HG03066 (cell line): Measurements from ENCODE around the gene EGLN1.

ENCODE experiments used
- ATAC-seq: cut with Tn5 transposase; IDR thresholded peaks from one replicate; pipeline ENCODE4 v1.9.1; 2021; ENCODE audit warnings: low read depth; ENCODE audit not compliant: unreplicated experiment

EGLN1 gene

DNA sequence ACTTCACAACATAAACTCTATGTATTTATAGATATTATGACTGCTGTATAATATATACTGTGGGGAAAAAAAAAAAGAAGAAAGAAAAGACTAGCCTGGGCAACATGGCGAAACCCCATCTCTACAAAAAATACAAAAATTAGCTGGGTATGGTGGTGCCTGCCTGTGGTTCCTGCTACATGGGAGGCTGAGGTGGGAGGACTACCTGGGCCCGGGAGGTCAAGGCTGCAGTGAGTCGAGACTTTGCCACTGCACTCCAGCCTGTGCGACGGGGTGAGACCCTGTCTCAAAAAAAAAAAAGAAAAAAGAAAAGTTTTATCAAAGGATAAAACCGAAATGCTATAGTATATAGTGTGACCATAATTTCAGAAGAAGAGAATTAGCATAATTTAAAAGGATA lies 87.1 kb downstream of the EGLN1 start:
- no peak for ATAC-seq

- ATAC-seq: peak; percentile 30
These were observed 87.9 kb downstream of the EGLN1 start for GRCh38 chr1:231334079-231334666.

GRCh38 chr1:231332761-231333160 lies 89.3 kb downstream of the EGLN1 start:
- no peak for ATAC-seq

- no peak for ATAC-seq
These were observed 92.6 kb downstream of the EGLN1 start for GRCh38 chr1:231329483-231329882.

DNA sequence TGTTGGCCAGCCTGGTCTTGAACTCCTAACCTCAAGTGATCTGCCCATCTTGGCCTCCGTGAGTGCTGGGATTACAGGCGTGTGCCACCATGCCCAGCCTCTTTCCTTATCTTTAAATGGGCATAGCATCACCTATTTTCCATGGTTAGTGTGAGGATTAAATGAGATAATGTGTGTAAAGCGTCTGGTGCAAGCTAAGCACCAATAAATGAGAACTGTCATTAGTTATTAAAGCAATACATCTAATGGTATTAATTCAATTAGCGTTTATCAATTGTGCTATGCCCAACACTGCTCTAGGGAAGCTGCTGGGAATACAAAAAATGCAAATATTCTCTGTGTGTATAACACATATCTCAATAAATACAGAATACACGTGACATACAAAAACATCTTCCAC lies 94.5 kb downstream of the EGLN1 start:
- ATAC-seq: no peak

GRCh38 chr1:231326248-231326647 lies 95.8 kb downstream of the EGLN1 start:
- ATAC-seq: no peak

DNA sequence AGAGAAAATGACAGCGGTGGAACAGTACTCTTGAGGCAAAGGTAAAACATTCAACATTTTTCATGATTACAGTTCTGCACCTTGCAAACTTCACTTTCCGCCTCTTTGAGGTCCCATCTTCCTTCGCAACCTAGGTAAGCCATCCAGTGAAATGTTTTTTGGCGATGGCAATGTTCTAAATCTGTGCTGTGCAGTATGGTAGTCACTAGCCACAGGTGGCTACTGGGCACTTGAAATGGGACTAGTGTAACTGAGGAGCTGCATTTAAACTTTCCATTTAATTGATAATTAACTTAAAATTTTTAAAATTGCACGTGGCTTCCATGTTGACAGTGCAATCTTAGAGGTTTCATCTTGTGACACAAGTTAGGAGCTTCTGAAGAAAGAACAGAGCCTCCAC lies 97.4 kb downstream of the EGLN1 start:
- ATAC-seq: no peak

DNA sequence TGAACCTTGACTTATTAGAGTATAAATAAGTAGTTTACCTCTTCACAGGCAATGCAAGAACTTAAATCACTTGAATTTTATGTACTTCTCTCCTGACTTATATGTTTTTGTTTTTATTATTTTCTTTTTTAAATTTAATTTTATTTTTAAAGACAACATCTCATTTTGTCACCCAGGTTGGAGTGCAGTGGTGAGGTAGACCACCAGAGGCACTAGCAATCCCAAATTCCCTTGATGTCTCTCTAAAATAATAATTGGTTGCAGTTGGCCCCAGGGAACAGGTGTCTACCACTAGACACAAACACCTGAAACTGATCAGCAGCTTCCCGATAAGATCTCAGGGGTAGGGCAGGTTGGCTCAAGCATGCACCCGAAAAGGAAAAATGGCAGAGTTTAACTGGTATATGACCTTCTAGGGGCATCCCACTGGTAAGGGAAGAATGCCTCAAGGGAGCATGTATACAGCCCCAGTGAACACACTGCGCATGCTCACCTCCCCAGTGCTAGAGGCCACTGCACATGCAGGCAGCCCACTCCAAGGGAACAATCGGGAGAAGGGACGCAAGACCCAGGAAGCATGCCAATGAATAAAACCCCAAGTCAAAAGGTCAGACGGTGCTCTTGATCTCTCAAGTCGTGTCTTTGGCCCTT lies 99.1 kb downstream of the EGLN1 start:
- ATAC-seq: no peak

DNA sequence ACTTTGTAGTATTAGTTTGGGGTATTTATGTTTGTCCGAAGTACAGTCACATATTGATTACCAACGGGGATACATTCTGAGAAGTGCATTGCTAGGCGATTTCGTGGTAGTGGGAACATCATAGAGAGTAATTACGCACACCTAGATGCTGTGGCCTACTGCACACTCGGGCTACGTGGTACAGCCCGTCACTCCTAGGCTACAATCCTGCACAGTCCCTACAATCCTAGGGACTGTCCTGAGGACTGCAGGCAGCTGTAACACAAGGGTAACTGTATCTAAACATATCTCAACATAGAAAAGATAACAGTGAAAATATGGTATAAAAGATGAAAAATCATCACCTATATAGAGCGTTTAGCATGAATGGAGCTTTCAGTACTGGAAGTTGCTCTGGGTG lies 103.0 kb downstream of the EGLN1 start:
- no peak for ATAC-seq

- ATAC-seq: no peak
These were observed 103.5 kb downstream of the EGLN1 start for GRCh38 chr1:231318568-231318967.

DNA sequence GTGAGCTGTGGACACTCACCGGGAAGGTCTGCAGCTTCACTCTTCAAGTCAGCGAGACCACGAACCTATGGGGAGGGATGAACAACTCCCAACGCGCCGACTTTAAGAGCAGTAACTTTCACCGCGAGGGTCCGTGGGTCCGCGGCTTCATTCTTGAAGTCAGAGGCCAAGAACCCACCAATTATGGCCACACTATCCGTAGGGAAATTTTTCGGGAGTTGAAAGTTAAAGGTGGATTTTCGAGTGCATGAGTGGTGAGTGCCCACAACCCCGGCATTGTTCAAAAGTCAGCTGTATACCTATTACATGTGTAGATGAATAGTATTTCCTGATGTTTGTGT lies 104.1 kb downstream of the EGLN1 start:
- no peak for ATAC-seq

DNA sequence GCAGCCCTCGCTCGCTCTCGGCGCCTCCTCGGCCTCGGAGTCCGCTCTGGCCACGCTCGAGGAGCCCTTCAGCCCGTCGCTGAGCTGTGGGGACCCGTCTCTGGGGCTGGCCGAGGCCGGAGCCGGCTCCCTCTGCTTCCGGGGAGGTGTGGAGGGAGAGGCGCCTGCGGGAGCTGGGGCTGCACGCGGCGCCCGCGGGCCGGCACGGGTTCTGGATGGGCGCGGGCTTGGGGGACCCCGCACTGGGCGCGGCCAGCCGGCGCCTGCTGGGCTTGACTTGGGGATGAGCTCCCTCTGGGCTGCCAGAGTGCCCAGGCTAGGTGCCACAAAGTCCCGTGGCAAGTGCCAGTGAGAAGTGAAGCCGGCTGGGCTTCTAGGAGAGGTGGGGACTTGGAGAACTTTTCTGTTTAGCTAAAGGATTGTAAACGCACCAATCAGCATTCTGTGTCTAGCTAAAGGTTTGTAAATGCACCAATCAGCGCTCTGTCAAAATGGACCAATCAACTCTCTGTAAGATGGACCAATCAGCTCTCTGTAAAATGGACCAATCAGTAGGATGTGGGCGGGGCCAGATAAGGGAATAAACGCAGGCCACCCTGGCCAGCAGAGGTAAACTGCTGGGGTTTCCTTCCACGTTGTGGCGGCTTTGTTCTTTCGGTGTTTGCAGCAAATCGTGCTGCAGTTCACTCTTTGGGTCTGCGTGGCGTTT lies 104.6 kb downstream of the EGLN1 start:
- no peak for ATAC-seq

- ATAC-seq: peak; percentile 92
These were observed 106.2 kb downstream of the EGLN1 start for GRCh38 chr1:231315887-231316286.
